ENCODE results near the gene DGKD.
"Not testable (repeated sequence)": the region's sequence is repeated elsewhere in the genome, so short reads cannot be mapped to it uniquely, and the experiment has no call there.

DGKD gene, protein sequence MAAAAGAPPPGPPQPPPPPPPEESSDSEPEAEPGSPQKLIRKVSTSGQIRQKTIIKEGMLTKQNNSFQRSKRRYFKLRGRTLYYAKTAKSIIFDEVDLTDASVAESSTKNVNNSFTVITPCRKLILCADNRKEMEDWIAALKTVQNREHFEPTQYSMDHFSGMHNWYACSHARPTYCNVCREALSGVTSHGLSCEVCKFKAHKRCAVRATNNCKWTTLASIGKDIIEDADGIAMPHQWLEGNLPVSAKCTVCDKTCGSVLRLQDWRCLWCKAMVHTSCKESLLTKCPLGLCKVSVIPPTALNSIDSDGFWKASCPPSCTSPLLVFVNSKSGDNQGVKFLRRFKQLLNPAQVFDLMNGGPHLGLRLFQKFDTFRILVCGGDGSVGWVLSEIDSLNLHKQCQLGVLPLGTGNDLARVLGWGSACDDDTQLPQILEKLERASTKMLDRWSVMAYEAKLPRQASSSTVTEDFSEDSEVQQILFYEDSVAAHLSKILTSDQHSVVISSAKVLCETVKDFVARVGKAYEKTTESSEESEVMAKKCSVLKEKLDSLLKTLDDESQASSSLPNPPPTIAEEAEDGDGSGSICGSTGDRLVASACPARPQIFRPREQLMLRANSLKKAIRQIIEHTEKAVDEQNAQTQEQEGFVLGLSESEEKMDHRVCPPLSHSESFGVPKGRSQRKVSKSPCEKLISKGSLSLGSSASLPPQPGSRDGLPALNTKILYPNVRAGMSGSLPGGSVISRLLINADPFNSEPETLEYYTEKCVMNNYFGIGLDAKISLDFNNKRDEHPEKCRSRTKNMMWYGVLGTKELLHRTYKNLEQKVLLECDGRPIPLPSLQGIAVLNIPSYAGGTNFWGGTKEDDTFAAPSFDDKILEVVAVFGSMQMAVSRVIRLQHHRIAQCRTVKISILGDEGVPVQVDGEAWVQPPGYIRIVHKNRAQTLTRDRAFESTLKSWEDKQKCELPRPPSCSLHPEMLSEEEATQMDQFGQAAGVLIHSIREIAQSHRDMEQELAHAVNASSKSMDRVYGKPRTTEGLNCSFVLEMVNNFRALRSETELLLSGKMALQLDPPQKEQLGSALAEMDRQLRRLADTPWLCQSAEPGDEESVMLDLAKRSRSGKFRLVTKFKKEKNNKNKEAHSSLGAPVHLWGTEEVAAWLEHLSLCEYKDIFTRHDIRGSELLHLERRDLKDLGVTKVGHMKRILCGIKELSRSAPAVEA

GRCh38 chr2:233353769-233354499 lies at the start of gene DGKD:
Gene DGKD, plus strand, starts transcription at chr2:233354494. Its CDS starts 25 bp downstream, at chr2:233354519.
- ATAC-seq (peak; percentile 70), DNase-seq (peak; percentile 85)

DNA sequence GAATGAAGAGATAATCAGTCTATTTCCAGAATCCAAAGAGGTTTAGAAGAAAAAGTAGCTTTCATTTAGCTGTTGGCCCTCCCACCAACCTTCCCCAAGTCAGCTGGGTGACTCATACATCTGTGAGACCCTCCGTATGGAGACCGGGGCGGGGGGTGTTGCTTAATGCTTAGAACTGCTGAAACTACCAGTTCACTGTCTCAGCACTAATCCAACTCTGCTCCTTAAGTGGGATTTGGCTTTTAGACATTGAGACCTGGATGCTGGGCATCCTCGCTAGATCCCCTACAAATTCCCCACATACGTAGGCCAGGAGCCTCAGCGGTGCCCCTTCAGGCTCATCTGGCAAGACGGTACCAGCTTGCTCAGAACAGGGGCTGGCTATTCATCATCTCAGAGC lies 46.7 kb upstream of the DGKD start, which contains the start of gene SAG:
Gene SAG, plus strand, starts transcription at position 252 of the 400 bp plus-strand sequence. CDS start 1,374 bp downstream, outside the sequence.
- ATAC-seq, result no peak
- DNase-seq, result no peak

DNA sequence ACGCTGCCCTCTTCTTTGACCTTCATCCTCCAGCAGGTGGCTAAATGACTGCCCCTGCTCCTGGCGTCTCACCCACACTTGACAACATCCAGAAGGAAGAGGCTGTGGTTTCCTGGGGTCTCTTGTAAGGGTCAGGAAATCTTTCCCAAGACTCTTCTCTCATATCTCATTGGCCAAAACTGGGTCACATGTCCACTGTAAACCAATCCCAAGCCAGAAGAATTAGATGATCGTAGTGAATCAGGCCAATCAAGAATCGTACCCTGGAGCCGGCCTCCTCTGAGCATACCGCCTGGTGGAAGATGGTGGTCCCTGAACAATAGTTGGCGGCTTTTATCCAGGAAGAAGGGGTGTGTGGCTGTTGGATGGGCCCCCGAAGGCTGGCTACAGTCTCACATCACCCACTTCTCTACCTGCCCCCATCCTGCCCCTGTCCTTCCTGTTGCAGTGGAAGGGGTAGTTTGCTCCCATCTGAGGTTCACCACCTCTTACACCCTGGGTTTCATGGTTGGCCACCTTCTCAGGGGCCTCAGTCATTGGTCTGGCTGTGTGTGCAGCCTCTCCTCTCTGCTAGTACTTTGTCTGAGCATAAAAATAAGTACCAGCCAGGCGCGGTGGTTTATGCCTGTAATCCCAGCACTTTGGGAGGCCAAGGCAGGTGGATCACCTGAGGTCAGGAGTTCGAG lies 42.9 kb upstream of the DGKD start:
- ATAC-seq (no peak), DNase-seq (no peak)

DNA sequence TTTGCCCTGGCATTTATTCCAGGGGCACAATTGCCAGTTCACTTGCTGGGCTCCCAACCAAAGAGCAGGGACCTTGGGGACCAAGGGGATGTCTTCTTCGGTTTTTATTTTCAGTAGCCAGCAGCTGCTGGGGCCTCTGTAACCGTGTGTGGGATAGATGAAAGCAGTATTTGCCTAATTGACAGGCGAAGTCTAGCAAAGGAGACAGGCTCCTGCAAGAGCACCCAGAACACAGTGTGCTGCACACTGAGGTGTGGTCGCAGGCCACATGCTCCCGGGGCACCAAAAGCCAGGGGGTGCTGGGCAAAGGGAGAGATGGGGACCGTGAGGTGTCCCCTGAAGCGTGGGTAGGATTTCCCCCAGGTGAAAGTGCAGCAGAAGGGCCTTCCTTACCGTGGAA lies 41.4 kb upstream of the DGKD start:
- ATAC-seq (no peak), DNase-seq (no peak)

GRCh38 chr2:233314180-233314925 lies 39.9 kb upstream of the DGKD start:
- ATAC-seq (peak; percentile 35), DNase-seq (no peak)

DNA sequence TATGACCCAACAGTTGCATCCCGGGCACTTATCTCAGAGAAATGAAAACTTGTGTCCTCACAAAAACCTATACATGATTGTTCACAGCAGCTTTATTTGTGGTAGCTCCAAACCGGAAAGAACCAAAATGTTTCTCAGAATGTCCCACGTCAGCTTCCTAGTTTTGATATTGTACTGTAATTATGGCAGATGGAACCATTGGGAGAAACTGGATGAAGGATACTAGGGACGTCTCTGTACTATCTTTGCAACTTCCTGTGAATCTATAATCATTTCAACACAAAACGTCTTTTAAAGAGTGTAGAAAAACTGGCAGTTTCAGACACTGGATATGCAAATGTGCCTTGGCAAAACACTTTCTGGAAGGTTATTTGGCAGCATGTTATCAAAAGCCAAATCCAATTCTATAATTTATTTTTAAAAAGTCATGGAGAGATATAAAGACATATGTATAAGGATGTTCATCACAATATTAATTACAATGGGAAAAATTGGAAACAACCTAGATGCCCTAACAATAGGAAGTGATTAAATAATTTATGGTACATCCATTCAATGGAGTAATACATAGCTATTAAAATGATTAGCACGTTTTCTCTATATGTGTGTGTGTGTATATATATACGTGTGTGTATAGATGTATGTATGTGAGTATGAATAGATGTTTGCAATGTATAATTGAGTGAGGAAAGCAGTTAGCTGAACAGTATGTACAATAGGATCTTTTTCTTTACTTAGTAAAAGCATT lies 36.9 kb upstream of the DGKD start:
- no peak for DNase-seq
- no peak for ATAC-seq

GRCh38 chr2:233319256-233319655 lies 35.0 kb upstream of the DGKD start:
- ATAC-seq (no peak), DNase-seq (no peak)

DNA sequence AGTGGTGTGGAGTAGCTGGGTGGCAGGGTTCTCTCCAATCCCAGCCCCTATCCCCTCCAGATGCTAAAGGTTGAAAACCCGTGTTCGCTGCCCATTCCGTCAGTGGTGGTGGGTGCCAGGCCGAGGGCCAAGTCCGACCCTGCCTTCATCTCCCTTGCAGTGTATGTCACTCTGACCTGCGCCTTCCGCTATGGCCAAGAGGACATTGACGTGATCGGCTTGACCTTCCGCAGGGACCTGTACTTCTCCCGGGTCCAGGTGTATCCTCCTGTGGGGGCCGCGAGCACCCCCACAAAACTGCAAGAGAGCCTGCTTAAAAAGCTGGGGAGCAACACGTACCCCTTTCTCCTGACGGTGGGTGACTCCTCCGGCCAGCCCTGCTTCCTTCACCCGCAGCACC lies 33.8 kb upstream of the DGKD start:
- DNase-seq (no peak), ATAC-seq (no peak)

- DNase-seq, result no peak
Measured at GRCh38 chr2:233321166-233321565, 33.1 kb upstream of the DGKD start.

DNA sequence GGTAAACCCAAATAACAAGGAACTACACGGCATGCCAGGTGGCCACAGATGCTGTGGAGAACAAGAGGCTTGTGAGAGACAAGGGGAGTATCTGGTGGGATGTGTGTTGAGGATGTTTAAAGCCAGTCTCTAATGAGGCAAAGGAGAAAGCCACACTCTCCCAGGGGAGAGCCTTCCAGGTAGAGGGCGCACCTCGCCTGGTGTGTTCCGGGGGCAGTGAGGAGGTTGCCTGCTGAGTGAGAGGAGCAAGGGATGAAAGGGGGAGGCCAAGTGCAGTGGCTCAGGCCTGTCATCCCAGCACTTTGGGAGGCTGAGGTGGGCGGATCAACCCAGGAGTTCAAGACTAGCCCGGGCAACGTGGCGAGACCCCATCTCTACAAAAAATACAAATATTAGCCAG lies 30.4 kb upstream of the DGKD start:
- no peak for ATAC-seq
- DNase-seq, result no peak

More at GRCh38 chr2:233321166-233321565, 33.1 kb upstream of the DGKD start:
- ATAC-seq, result no peak

DNA sequence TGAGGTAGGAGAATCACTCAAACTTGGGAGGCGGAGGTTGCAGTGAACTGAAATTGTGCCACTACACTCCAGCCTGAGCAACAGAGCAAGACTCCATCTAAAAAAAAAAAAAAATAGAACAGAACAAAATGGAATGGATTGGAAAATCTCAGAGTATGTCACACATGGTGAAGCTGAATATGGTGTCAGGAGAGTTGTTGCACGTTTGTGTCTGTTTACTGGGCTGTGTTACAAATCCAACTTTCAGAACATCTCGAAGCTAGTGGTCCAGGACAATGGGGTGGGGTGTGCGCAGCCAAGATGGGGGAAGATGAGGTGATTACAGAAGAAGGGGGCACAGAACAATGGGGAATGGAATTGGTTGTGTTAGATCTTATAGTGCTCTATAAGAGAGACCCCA lies 29.0 kb upstream of the DGKD start:
- no peak for ATAC-seq

DNA sequence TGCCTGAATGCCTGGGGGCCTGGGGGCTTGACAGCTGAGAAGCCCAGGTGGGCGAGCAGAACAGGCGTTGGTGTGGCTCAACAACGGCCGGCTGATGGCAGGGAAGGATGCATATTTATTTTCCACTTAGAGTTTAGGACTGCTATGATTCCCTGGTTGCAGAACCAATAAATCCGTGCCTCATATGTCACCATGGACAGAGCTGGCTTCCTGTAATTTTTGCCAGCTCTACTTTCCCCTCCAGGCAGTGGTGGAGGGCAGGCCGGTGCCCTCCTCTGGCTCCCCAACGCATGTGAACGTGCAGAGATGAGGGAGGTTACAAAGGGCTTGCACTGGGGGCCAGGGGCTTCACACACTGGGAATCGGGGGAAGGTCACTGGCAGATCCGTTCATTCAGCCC lies 28.5 kb upstream of the DGKD start:
- ATAC-seq (no peak), DNase-seq (no peak)

More for the DNA sequence above, 29.0 kb upstream of the DGKD start:
- DNase-seq, result no peak

DNA sequence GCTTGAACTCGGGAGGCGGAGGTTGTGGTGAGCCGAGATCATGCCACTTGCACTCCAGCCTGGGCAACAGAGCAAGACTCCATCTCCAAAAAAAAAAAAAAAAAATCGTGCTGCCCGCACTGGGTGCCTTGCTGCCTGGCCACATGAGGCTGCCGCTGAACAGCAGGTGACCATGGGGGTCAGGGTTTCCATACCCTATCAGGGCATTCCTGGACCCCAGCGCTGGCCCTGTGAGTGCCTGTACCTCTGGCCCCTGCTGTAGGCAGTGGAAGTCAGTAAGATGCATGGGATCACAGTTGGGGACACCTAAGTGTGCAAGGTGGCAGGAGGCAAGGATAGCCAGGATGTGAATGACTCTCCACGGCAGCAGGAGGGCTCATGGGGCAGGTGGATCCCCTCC lies 27.8 kb upstream of the DGKD start:
- no peak for DNase-seq
- ATAC-seq, result no peak

DNA sequence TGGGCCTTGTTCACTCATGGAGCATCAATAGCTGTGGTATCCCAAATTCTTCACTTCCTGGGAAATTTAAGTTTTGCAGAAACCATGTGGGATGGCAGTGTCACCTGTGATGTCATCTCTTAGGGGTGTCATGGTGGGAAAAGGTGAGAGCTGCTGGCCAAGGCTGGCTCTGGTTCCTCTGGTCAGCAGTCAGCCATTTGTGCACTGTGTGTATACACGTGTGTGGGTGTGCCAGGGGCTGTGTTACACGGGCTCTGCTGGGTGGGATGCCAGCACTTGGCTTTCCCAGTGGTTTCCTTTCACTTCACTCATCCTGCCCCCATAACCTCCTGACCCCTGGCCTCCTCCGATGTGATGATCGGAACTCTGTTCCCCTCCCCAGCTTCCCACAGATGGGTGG lies 25.4 kb upstream of the DGKD start:
- DNase-seq (no peak), ATAC-seq (no peak)

GRCh38 chr2:233329489-233330135 lies 24.7 kb upstream of the DGKD start:
- ATAC-seq, result no peak

DNA sequence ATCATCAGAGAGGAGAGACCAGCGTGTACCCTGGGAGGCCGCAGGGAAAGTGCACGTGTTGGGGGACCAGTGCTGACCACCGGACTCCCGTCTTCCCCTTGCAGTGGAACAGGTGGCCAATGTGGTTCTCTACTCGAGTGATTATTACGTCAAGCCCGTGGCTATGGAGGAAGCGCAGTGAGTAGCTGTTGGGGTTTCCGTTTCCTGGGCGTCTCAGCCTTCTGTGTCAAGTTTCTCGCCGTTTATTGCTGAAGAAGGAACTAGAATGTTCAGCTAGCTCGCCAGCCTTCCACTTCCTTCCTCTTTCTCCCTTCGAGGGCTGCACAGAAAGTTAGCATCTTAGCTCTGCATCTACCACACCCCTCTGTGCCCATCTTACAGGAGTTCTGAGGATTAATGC lies 22.8 kb upstream of the DGKD start:
- DNase-seq, result peak; percentile 69
- ATAC-seq, result peak; percentile 82

More at GRCh38 chr2:233329489-233330135, 24.7 kb upstream of the DGKD start:
- DNase-seq, result no peak

GRCh38 chr2:233332125-233332524 lies 22.2 kb upstream of the DGKD start:
- ATAC-seq (no peak), DNase-seq (no peak)

DNA sequence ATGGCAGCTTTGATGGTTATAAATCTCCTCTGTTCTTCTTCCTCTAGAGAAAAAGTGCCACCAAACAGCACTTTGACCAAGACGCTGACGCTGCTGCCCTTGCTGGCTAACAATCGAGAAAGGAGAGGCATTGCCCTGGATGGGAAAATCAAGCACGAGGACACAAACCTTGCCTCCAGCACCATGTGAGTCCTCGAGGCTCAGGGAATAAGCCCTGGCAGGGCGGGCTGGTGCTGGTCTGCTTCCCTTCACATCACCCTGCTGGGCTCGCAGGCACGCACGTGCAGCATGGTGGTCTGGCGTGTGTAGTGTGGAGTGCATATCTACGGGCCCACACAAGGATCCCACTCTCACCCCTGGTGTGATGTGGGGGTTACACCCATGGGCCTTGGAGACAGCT lies 19.4 kb upstream of the DGKD start:
- ATAC-seq (no peak), DNase-seq (no peak)

DNA sequence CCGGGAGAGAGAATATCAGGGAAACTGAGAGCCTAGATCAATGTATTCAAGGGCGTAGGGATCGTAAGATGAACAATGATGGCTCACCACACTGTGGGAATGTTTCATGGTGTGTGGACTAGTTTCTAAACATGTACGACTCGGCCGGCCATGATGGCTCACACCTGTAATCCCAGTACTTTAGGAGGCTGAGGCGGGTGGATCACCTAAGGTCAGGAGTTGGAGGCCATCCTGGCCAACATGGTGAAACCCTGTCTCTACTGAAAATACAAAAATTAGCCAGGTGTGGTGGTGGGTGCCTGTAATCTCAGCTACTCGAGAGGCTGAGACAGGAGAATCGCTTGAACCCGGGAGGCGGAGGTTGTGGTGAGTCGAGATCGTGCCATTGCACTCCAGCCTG lies 18.2 kb upstream of the DGKD start:
- ATAC-seq, result not testable (repeated sequence)

More for the DNA sequence above, 18.2 kb upstream of the DGKD start:
- not testable (repeated sequence) for DNase-seq

Measured in stimulated activated naive CD8-positive, alpha-beta T cell treated with anti-CD3 and anti-CD28 coated beads, Interleukin-15, Interleukin-2, amounts not matched to agents 100 U/mL and 50 U/mL, for 24 hours (primary cell).